ENCODE measurements around the gene KAT14. TPM values are rescaled to one million over a fixed set of nuclear protein-coding genes. Genes with fewer than 3 reads are reported as not detected.
"Not testable (repeated sequence)": the region's sequence is repeated elsewhere in the genome, so short reads cannot be mapped to it uniquely, and the experiment has no call there.

Gene KAT14
- total RNA-seq, 1 experiment from 2014 or later = 24.1 TPM

- H3K36me3 Mint-ChIP-seq = peaks cover 35% of the 10 kb centered on the region
- peak overlapping the region; percentile 84 for H3K27ac Mint-ChIP-seq
- TF ChIP-seq ZNF423 (CRISPR knock-in tag; IDR thresholded peaks at IDR 0.05) = 0 out of 2 replicates have a peak, but pooled peaks have one; percentile 19
- no peak for TF ChIP-seq NFYB (CRISPR knock-in tag; conservative IDR thresholded peaks at IDR 0.05; ENCODE audit: low read depth)
- peaks cover 19% of the 10 kb centered on the region for H3K4me1 Mint-ChIP-seq
- no peak for DNase-seq (ENCODE audit: low spot score)
- CTCF ChIA-PET = interaction anchor here (1.6 kb wide), 1 partner anchor 10 kb away, joined by 6 read pairs; no protein-coding TSS in a partner anchor
- ATAC-seq = peak; percentile 52
- H3K27me3 Mint-ChIP-seq (ENCODE audit: low read depth) = no peaks in the 10 kb centered on the region
- H3K9me3 Mint-ChIP-seq = no peaks in the 10 kb centered on the region
- POLR2A ChIA-PET = no interaction called here
- no peak overlapping the region for H3K4me3 Mint-ChIP-seq
Observed at GRCh38 chr20:18166241-18166881, 28.7 kb downstream of the KAT14 start.

DNA sequence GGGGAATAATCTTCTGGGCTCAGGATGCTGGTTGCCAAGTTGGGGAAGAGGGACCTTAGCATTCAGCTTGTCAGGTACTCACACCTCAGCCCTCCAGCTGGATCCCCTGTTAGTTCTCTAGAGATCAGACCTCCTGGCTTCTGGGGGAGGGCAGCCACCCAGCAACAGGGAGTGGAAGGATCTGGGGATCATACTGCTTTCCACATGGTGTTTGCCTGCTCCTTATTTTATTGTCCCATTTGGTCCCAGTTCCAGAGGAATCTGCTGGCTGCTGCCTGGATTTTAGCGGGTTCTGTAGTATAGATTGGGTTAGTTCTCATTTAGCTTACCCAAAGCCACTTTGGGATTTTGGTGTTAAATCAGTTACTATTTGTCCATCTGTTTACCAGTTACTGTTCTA is 29.3 kb downstream of the KAT14 start:
- ChIA-PET POLR2A (no interaction called here), CTCF (interaction anchor here (1.6 kb wide), 1 partner anchor 9 kb away, joined by 6 read pairs; no protein-coding TSS in a partner anchor)
- TF ChIP-seq, protein P1, sequence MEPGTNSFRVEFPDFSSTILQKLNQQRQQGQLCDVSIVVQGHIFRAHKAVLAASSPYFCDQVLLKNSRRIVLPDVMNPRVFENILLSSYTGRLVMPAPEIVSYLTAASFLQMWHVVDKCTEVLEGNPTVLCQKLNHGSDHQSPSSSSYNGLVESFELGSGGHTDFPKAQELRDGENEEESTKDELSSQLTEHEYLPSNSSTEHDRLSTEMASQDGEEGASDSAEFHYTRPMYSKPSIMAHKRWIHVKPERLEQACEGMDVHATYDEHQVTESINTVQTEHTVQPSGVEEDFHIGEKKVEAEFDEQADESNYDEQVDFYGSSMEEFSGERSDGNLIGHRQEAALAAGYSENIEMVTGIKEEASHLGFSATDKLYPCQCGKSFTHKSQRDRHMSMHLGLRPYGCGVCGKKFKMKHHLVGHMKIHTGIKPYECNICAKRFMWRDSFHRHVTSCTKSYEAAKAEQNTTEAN (CRISPR knock-in tag; IDR thresholded peaks at IDR 0.05) = no peak
- no peak for TF ChIP-seq ELF4 (CRISPR knock-in tag; IDR thresholded peaks at IDR 0.05; ENCODE audit: low read depth)
- H3K9me3 Mint-ChIP-seq = no peaks in the 10 kb centered on the region
- no peaks in the 10 kb centered on the region for H3K27me3 Mint-ChIP-seq (ENCODE audit: low read depth)
- DNase-seq (ENCODE audit: low spot score) (no peak), ATAC-seq (no peak; the same call in 1 of the 2 replicates)
- H3K4me3 Mint-ChIP-seq = no peak overlapping the region
- peaks cover 35% of the 10 kb centered on the region for H3K36me3 Mint-ChIP-seq
- H3K27ac Mint-ChIP-seq = peak overlapping the region; percentile 84
- peaks cover 19% of the 10 kb centered on the region for H3K4me1 Mint-ChIP-seq

DNA sequence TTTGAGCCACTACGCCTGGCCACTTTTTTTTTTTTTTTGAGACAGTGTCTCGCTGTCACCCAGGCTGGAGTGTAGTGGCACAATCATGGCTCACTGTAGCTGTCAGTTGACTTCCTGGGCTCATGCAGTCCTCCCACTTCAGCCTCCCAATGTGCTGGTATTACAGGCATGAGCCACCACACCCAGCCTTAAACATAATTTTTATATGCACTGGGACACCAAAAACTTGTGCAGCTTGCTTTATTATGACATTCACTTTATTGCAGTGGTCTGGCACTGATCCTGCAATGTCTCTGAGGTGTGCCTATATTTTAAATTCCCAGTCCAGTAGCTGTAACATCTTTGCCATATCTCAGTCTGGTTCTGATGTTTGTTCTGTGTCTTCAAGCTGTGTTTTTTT is 34.7 kb downstream of the KAT14 start:
- H3K36me3 Mint-ChIP-seq = peaks cover 28% of the 10 kb centered on the region
- no peak for ATAC-seq
- POLR2A ChIA-PET = interaction anchor here (0.7 kb wide), 1 partner anchor 29 kb away, joined by 3 read pairs; no protein-coding TSS in a partner anchor
- TF ChIP-seq, protein P2, sequence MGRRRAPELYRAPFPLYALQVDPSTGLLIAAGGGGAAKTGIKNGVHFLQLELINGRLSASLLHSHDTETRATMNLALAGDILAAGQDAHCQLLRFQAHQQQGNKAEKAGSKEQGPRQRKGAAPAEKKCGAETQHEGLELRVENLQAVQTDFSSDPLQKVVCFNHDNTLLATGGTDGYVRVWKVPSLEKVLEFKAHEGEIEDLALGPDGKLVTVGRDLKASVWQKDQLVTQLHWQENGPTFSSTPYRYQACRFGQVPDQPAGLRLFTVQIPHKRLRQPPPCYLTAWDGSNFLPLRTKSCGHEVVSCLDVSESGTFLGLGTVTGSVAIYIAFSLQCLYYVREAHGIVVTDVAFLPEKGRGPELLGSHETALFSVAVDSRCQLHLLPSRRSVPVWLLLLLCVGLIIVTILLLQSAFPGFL (CRISPR knock-in tag; IDR thresholded peaks at IDR 0.05; ENCODE audit: borderline replicate concordance) = no peak
- TF ChIP-seq CREB1 (CRISPR knock-in tag; IDR thresholded peaks at IDR 0.05) = no peak
- TF ChIP-seq ZBTB21 (CRISPR knock-in tag; IDR thresholded peaks at IDR 0.05; ENCODE audit: borderline replicate concordance) = no peak
- no peak overlapping the region for H3K4me3 Mint-ChIP-seq
- CTCF ChIA-PET = interaction anchor here (0.5 kb wide), 1 partner anchor 8 kb away, joined by 3 read pairs; no protein-coding TSS in a partner anchor
- no peak overlapping the region for H3K27ac Mint-ChIP-seq
- no peaks in the 10 kb centered on the region for H3K27me3 Mint-ChIP-seq (ENCODE audit: low read depth)
- H3K9me3 Mint-ChIP-seq = no peaks in the 10 kb centered on the region
- H3K4me1 Mint-ChIP-seq = peaks cover 5% of the 10 kb centered on the region; the same call in 1 of the 2 replicates
- no peak for DNase-seq (ENCODE audit: low spot score)

- no peaks in the 10 kb centered on the region for H3K27me3 Mint-ChIP-seq (ENCODE audit: low read depth)
- peak overlapping the region; percentile 38 for H3K27ac Mint-ChIP-seq
- ChIA-PET POLR2A (interaction anchor here (1.0 kb wide), 1 partner anchor 37 kb away, joined by 3 read pairs; the partner anchor contains the start of genes KAT14 and PET117), CTCF (interaction anchor here (1.1 to 2.4 kb wide), 4 partner anchors 10 to 85 kb away, joined by 3 to 17 read pairs (median 8); no protein-coding TSS in a partner anchor)
- ATAC-seq (no peak; the same call in 1 of the 2 replicates), DNase-seq (ENCODE audit: low spot score) (no peak)
- H3K4me3 Mint-ChIP-seq = no peak overlapping the region
- peaks cover 5% of the 10 kb centered on the region; the same call in 1 of the 2 replicates for H3K4me1 Mint-ChIP-seq
- peaks cover 42% of the 10 kb centered on the region for H3K36me3 Mint-ChIP-seq
- TF ChIP-seq ZNF317 (CRISPR knock-in tag; IDR thresholded peaks at IDR 0.05; ENCODE audit: borderline replicate concordance, low read depth) (peak; percentile 76), MYBL2 (CRISPR knock-in tag; IDR thresholded peaks at IDR 0.05) (no peak)
- peaks cover 12% of the 10 kb centered on the region for H3K9me3 Mint-ChIP-seq
Observed at GRCh38 chr20:18174906-18175683, 37.4 kb downstream of the KAT14 start.

DNA sequence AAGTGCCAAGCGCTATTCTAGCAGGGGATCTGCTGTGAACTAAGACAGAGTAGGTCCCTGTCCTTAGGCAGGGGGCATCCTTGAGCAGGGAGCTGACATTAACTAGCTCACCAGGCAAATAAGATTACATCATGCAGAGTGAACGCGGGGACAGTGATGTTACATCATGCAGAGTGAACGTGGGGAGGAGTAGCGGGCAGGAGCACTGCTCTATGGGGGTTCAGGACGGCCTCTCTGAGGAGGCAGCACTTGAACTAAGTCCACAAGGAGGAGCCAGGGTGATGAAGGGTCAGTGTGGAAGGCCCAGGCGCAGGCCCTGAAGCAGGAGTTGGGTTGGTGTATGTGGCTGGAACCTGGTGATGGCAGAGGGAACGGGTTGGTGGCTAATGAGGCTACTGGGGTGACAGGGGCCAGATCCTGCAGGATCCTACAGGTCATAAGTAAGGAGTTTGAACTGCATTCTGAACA is 38.7 kb downstream of the KAT14 start:
- Mint-ChIP-seq H3K27ac (peak overlapping the region; percentile 66), H3K27me3 (ENCODE audit: low read depth) (no peaks in the 10 kb centered on the region), H3K4me1 (peaks cover 5% of the 10 kb centered on the region; the same call in 1 of the 2 replicates), H3K4me3 (no peak overlapping the region), H3K36me3 (peaks cover 43% of the 10 kb centered on the region), H3K9me3 (peaks cover 19% of the 10 kb centered on the region)
- ChIA-PET CTCF (interaction anchor here (0.7 to 2.4 kb wide), 12 partner anchors 8 to 310 kb away, joined by 3 to 17 read pairs (median 4); no protein-coding TSS in a partner anchor), POLR2A (interaction anchor here (0.7 to 1.0 kb wide), 2 partner anchors 38 to 205 kb away, joined by 3 to 9 read pairs; partner anchors contain the start of genes KAT14 and PET117)
- DNase-seq (ENCODE audit: low spot score) (peak; percentile 44), ATAC-seq (peak; percentile 90)
- TF ChIP-seq GABPB1 (CRISPR knock-in tag; IDR thresholded peaks at IDR 0.05) (peak; percentile 98), ZNF416 (CRISPR knock-in tag; IDR thresholded peaks at IDR 0.05) (no peak)
- TF ChIP-seq, protein P3, sequence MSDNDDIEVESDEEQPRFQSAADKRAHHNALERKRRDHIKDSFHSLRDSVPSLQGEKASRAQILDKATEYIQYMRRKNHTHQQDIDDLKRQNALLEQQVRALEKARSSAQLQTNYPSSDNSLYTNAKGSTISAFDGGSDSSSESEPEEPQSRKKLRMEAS (CRISPR knock-in tag; IDR thresholded peaks at IDR 0.05) = peak; percentile 10; the same call in 1 of the 2 replicates

- POLR2A ChIA-PET; DNase-seq (ENCODE audit: low spot score); H3K4me1 Mint-ChIP-seq; H3K27me3 Mint-ChIP-seq (ENCODE audit: low read depth); CTCF ChIA-PET; H3K4me3 Mint-ChIP-seq; H3K27ac Mint-ChIP-seq; ATAC-seq: not testable (repeated sequence)
- peaks cover 66% of the 10 kb centered on the region for H3K36me3 Mint-ChIP-seq
- H3K9me3 Mint-ChIP-seq = peaks cover 19% of the 10 kb centered on the region
Observed at GRCh38 chr20:18180366-18180765, 42.7 kb downstream of the KAT14 start.
